Endothelial cell of umbilical vein (primary cell): Measurements from ENCODE around the gene EML1. TPM values are rescaled to one million over a fixed set of nuclear protein-coding genes. Genes with fewer than 3 reads are reported as not detected.

ENCODE experiments used
- BruUV-seq: library from RNA; stranded (reverse); fragments of 400-500 nt; replicated peaks from 2 replicates; lab custom pipeline; 2021; lab: Mats Ljungman, UMichigan
- CTCF ChIA-PET: fragments of 300-600, 350-600 bp; sonication (Branson Sonifier 250); formaldehyde crosslinking; loops from one replicate; lab custom pipeline; 2021; ENCODE audit warnings: antibody characterized with exemption, inconsistent platforms; lab: Charles Lee
- POLR2A ChIA-PET: fragments of 300-600, 350-600 bp; sonication (Branson Sonifier 250); formaldehyde crosslinking; loops from one replicate; lab custom pipeline; 2021; ENCODE audit warnings: antibody characterized with exemption, inconsistent platforms; lab: Charles Lee
- DNase-seq: peaks from one replicate; pipeline ENCODE4 v3.0.0-alpha.2; 2011; ENCODE audit warnings: low read depth, low spot score
- FAIRE-seq: peaks from 2 replicates; lab custom pipeline; 2011; peaks lifted over from hg19 to GRCh38; lab: Jason Lieb, UNC
- H2AFZ ChIP-seq: 2 replicates; pipeline ENCODE4 v1.6.0; 2012; ENCODE audit warnings: low read depth, low read length, control low read depth, inconsistent platforms
- H3K27ac ChIP-seq: 2 replicates; pipeline ENCODE4 v1.5.1; 2011; ENCODE audit warnings: low read depth, mild to moderate bottlenecking, control low read depth, low read length, moderate library complexity; ENCODE audit not compliant: insufficient read depth
- H3K27me3 ChIP-seq, 2 experiments: 2 replicates each; pipeline versions ENCODE4 v1.6.0 to v1.6.1; 2011; ENCODE audit warnings: low read length in 2 of 2, mixed read lengths in 1 of 2; ENCODE audit not compliant: control insufficient read depth in 2 of 2, insufficient read depth in 2 of 2
- H3K36me3 ChIP-seq, 2 experiments: 2 replicates in 1 of 2; 3 replicates in 1 of 2; pipeline ENCODE4 v1.5.1; 2011; ENCODE audit warnings: low read length in 2 of 2, mild to moderate bottlenecking in 1 of 2, moderate library complexity in 1 of 2; ENCODE audit not compliant: control insufficient read depth in 2 of 2, insufficient read depth in 2 of 2; ENCODE audit errors: extremely low read depth in 1 of 2
- H3K4me1 ChIP-seq: 3 replicates; pipeline ENCODE4 v1.5.1; 2011; ENCODE audit warnings: mild to moderate bottlenecking, low read length; ENCODE audit not compliant: control insufficient read depth, insufficient read depth; ENCODE audit errors: extremely low read depth
- H3K4me2 ChIP-seq: 2 replicates; pipeline ENCODE4 v1.6.1; 2011; ENCODE audit warnings: low read length, control low read depth, mixed read lengths; ENCODE audit not compliant: insufficient read depth
- H3K4me3 ChIP-seq, 3 experiments: fragments of 200-600 bp in 1 of 3; sonication (generic), shearing (Covaris generic) in 1 of 3; replicated peaks in 1 of 3; 2 replicates each; pipeline ENCODE4 v1.5.1; 2011 to 2016; ENCODE audit warnings: control low read depth in 3 of 3, low read length in 3 of 3, mild to moderate bottlenecking in 2 of 3, inconsistent platforms in 1 of 3, low read depth in 1 of 3, moderate library complexity in 1 of 3; ENCODE audit not compliant: insufficient read depth in 1 of 3
- H3K79me2 ChIP-seq: 2 replicates; pipeline ENCODE4 v1.6.0; 2012; ENCODE audit warnings: low read length, inconsistent platforms; ENCODE audit not compliant: control insufficient read depth, insufficient read depth
- H3K9ac ChIP-seq: replicated peaks from 2 replicates; pipeline ENCODE3; 2011; ENCODE audit warnings: low read length, control low read depth; ENCODE audit not compliant: insufficient read depth; ENCODE audit errors: extremely low read depth
- H3K9me1 ChIP-seq: replicated peaks from 3 replicates; pipeline ENCODE4 v1.6.0; 2011; ENCODE audit warnings: mild to moderate bottlenecking, low read length; ENCODE audit not compliant: control insufficient read depth, insufficient read depth; ENCODE audit errors: extremely low read depth
- H3K9me3 ChIP-seq: replicated peaks from 2 replicates; pipeline ENCODE4 v1.5.1; 2012; ENCODE audit warnings: low read length, inconsistent platforms; ENCODE audit not compliant: control insufficient read depth, insufficient read depth
- H4K20me1 ChIP-seq: replicated peaks from 2 replicates; pipeline ENCODE3; 2011; ENCODE audit warnings: mild to moderate bottlenecking, low read length; ENCODE audit not compliant: control insufficient read depth, insufficient read depth; ENCODE audit errors: extremely low read depth
- EZH2 ChIP-seq: IDR thresholded peaks from 2 replicates; pipeline ENCODE4 v1.6.1; 2012; ENCODE audit warnings: borderline replicate concordance, low read depth, mild to moderate bottlenecking, moderate library complexity, low read length, inconsistent platforms; ENCODE audit not compliant: severe bottlenecking
- FOS ChIP-seq: IDR thresholded peaks from 2 replicates; pipeline ENCODE4 v1.6.1; 2011; ENCODE audit warnings: mild to moderate bottlenecking, low read length, moderate library complexity, borderline replicate concordance; ENCODE audit not compliant: insufficient read depth
- GATA2 ChIP-seq: IDR thresholded peaks from 2 replicates; pipeline ENCODE4 v1.7.0; 2011; ENCODE audit warnings: low read depth, mild to moderate bottlenecking, moderate library complexity, mixed read lengths, low read length; ENCODE audit not compliant: insufficient read length, insufficient read depth
- MYC ChIP-seq: IDR thresholded peaks from one replicate; pipeline ENCODE4 v1.6.1; 2011; ENCODE audit warnings: mild to moderate bottlenecking, low read depth, low read length
- POLR2A ChIP-seq: IDR thresholded peaks from 2 replicates; pipeline ENCODE4 v1.6.1; 2012; ENCODE audit warnings: low read depth, mild to moderate bottlenecking, control low read depth, low read length
- POLR2AphosphoS5 ChIP-seq: IDR thresholded peaks from 2 replicates; pipeline ENCODE4 v1.6.1; 2012; ENCODE audit warnings: low read depth, mild to moderate bottlenecking, control low read depth, low read length, moderate library complexity; ENCODE audit not compliant: insufficient read depth
- dilution Hi-C: fragments of 300-500 bp; cut with MboI; formaldehyde crosslinking; loops from one replicate; pipeline ENCODE4 v1.15.0; 2019; ENCODE audit warnings: low sequenced_read_pairs; ENCODE audit not compliant: extremely low pct_ligation_motif_present
- intact Hi-C: fragments of 100-400 bp; cut with micrococcal nuclease; formaldehyde crosslinking; loops from one replicate; pipeline ENCODE4 v1.10.0; 2022
- polyA plus RNA-seq, 4 experiments: library from polyadenylated mRNA; depleted of rRNA in 3 of 4; stranded (reverse) in 3 of 4; unstranded in 1 of 4; fragments of >200 nt; gene quantifications; 2 replicates each; pipeline versions ENCODE4 v1.2.1 to v1.2.3, GENCODE V29; 2011 to 2012; ENCODE audit warnings: missing spikeins in 1 of 4
- total RNA-seq: library from RNA; stranded (reverse); gene quantifications from 2 replicates; pipeline ENCODE4 v1.2.3, GENCODE V29; 2021
- TF ChIP-seq, protein P1 (sequence below), 2 donors: IDR thresholded peaks; 1 replicate in 1 of 2; 2 replicates in 1 of 2; pipeline ENCODE4 v1.5.1; 2011; ENCODE audit warnings: low read length in 2 of 2, mild to moderate bottlenecking in 2 of 2, moderate library complexity in 2 of 2, control low read depth in 1 of 2, inconsistent platforms in 1 of 2, low read depth in 1 of 2; ENCODE audit not compliant: insufficient read depth in 1 of 2; ENCODE audit errors: extremely low read depth in 1 of 2
- TF ChIP-seq, protein P2 (sequence below): IDR thresholded peaks from 2 replicates; pipeline ENCODE4 v1.6.1; 2011; ENCODE audit not compliant: insufficient read depth, insufficient read length

Gene EML1
- total and polyA plus RNA-seq, 2 donors (not counting 3 experiments of a cell fraction or from before 2014, with no cell fraction given): 22.9 to 33.0 TPM

DNA sequence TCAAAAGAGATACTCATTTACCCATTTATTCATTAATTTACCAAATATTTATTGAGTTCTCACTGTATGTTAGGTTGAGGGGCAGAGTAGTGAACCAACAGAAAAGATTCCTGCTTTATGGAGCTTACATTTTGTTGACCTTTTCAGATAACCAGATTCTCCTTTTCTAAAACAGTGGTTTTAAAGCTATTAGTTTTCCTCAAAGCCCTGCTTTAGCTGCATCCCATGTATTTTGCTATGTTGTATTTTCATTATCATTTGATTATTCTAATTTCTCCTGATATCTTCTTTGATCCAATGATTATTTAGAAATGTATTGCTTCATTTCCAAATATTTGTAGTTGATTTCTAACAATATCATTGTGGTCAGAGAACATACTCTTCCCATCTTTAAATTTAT, 53.6 kb downstream of the EML1 start:
- dilution Hi-C loops (no loop called here), intact Hi-C loops (no loop called here)
- BruUV-seq: no TSS peak
- H4K20me1 ChIP-seq: no peaks in the 10 kb centered on the region
- no peak for TF ChIP-seq MYC
- TF ChIP-seq, protein P1, sequence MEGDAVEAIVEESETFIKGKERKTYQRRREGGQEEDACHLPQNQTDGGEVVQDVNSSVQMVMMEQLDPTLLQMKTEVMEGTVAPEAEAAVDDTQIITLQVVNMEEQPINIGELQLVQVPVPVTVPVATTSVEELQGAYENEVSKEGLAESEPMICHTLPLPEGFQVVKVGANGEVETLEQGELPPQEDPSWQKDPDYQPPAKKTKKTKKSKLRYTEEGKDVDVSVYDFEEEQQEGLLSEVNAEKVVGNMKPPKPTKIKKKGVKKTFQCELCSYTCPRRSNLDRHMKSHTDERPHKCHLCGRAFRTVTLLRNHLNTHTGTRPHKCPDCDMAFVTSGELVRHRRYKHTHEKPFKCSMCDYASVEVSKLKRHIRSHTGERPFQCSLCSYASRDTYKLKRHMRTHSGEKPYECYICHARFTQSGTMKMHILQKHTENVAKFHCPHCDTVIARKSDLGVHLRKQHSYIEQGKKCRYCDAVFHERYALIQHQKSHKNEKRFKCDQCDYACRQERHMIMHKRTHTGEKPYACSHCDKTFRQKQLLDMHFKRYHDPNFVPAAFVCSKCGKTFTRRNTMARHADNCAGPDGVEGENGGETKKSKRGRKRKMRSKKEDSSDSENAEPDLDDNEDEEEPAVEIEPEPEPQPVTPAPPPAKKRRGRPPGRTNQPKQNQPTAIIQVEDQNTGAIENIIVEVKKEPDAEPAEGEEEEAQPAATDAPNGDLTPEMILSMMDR (IDR thresholded peaks at IDR 0.05; ENCODE audit: extremely low read depth in 1 of 2, insufficient read depth in 1 of 2, low read depth in 1 of 2, low read length in 2 of 2): no peak
- no peak for TF ChIP-seq FOS
- TF ChIP-seq POLR2AphosphoS5: no peak
- no peak for TF ChIP-seq GATA2
- TF ChIP-seq, protein P2, sequence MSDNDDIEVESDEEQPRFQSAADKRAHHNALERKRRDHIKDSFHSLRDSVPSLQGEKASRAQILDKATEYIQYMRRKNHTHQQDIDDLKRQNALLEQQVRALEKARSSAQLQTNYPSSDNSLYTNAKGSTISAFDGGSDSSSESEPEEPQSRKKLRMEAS: no peak
- no peak for TF ChIP-seq EZH2
- no peak for TF ChIP-seq POLR2A
- ChIA-PET POLR2A (no interaction called here), CTCF (interaction anchor here (1.3 kb wide), 1 partner anchor 53 kb away, joined by 3 read pairs; no protein-coding TSS in a partner anchor)
- H3K4me2 ChIP-seq: no peak overlapping the region
- no peak overlapping the region for H3K9ac ChIP-seq
- no peaks in the 10 kb centered on the region for H3K27me3 ChIP-seq
- H3K9me3 ChIP-seq: no peaks in the 10 kb centered on the region
- H3K4me1 ChIP-seq: no peaks in the 10 kb centered on the region
- DNase-seq (no peak), FAIRE-seq (no peak)
- no peak overlapping the region for H3K27ac ChIP-seq
- no peak overlapping the region for H3K4me3 ChIP-seq
- H3K79me2 ChIP-seq: no peaks in the 10 kb centered on the region
- no peaks in the 10 kb centered on the region for H3K9me1 ChIP-seq
- H3K36me3 ChIP-seq: peaks cover 0 to 2% of the 10 kb centered on the region in 2 experiments
- no peak overlapping the region for H2AFZ ChIP-seq
